Liver (tissue), 9 donors: ENCODE measurements around the gene RAPSN. TPM values are rescaled to one million over a fixed set of nuclear protein-coding genes. Genes with fewer than 3 reads are reported as not detected.

Experiments
- DNase-seq: peaks from one replicate; pipeline ENCODE4 v3.0.0-alpha.2; 2017; ENCODE audit warnings: low spot score
- H3K27ac ChIP-seq, 2 donors: one replicate each; pipeline ENCODE4 v1.7.0; 2013; ENCODE audit warnings: inconsistent platforms in 2 of 2, low read length in 2 of 2, control low read depth in 1 of 2, low read depth in 1 of 2, mild to moderate bottlenecking in 1 of 2
- H3K27me3 ChIP-seq, 4 donors: one replicate each; pipeline versions ENCODE4 v1.6.1 to v1.7.0; 2013; ENCODE audit warnings: low read length in 3 of 4, inconsistent platforms in 1 of 4, mild to moderate bottlenecking in 1 of 4, moderate library complexity in 1 of 4; ENCODE audit not compliant: control insufficient read depth in 4 of 4, insufficient read depth in 4 of 4
- H3K36me3 ChIP-seq, 4 donors: one replicate each; pipeline versions ENCODE4 v1.6.1 to v1.7.0; 2013; ENCODE audit warnings: low read length in 3 of 4, mild to moderate bottlenecking in 3 of 4, low read depth in 1 of 4, moderate library complexity in 1 of 4; ENCODE audit not compliant: control insufficient read depth in 4 of 4, insufficient read depth in 3 of 4
- H3K4me1 ChIP-seq, 4 donors: one replicate each; pipeline versions ENCODE4 v1.6.1 to v1.7.0; 2013; ENCODE audit warnings: low read length in 3 of 4, mild to moderate bottlenecking in 3 of 4, moderate library complexity in 1 of 4; ENCODE audit not compliant: control insufficient read depth in 4 of 4, insufficient read depth in 4 of 4
- H3K4me3 ChIP-seq, 3 donors: one replicate each; pipeline versions ENCODE4 v1.6.1 to v1.7.0; 2013; ENCODE audit warnings: low read length in 3 of 3, control low read depth in 1 of 3, low read depth in 1 of 3, mild to moderate bottlenecking in 1 of 3
- H3K9ac ChIP-seq, 2 donors: one replicate each; pipeline ENCODE4 v1.7.0; 2013; ENCODE audit warnings: low read length in 2 of 2, mild to moderate bottlenecking in 2 of 2, moderate library complexity in 2 of 2, control low read depth in 1 of 2, low read depth in 1 of 2
- H3K9me3 ChIP-seq, 4 donors: one replicate each; pipeline versions ENCODE4 v1.6.1 to v1.7.0; 2013; ENCODE audit warnings: low read length in 3 of 4; ENCODE audit not compliant: control insufficient read depth in 4 of 4
- EGR1 ChIP-seq, 2 donors: IDR thresholded peaks; 2 replicates each; pipeline ENCODE4 v1.6.1; 2016 to 2018; ENCODE audit warnings: antibody characterized with exemption in 2 of 2, low read depth in 2 of 2
- FOXA1 ChIP-seq: IDR thresholded peaks from 2 replicates; pipeline ENCODE4 v1.6.1; 2016; ENCODE audit warnings: antibody characterized with exemption
- FOXA2 ChIP-seq: IDR thresholded peaks from 2 replicates; pipeline ENCODE4 v1.6.1; 2016; ENCODE audit warnings: antibody characterized with exemption
- GABPA ChIP-seq, 2 donors: IDR thresholded peaks in 1 of 2; conservative IDR thresholded peaks in 1 of 2; 2 replicates each; pipeline ENCODE4 v1.6.1; 2016; ENCODE audit warnings: antibody characterized with exemption in 2 of 2, mild to moderate bottlenecking in 1 of 2, moderate library complexity in 1 of 2
- HNF4A ChIP-seq, 2 donors: conservative IDR thresholded peaks; 2 replicates each; pipeline ENCODE4 v1.6.1; 2016; ENCODE audit warnings: antibody characterized with exemption in 2 of 2, mild to moderate bottlenecking in 2 of 2
- HNF4G ChIP-seq: IDR thresholded peaks from 2 replicates; pipeline ENCODE4 v1.6.1; 2016; ENCODE audit warnings: antibody characterized with exemption
- RAD21 ChIP-seq, 2 donors: IDR thresholded peaks; 2 replicates each; pipeline ENCODE4 v1.6.1; 2016; ENCODE audit warnings: antibody characterized with exemption in 2 of 2, mild to moderate bottlenecking in 2 of 2
- REST ChIP-seq: IDR thresholded peaks from 2 replicates; pipeline ENCODE4 v1.6.1; 2016; ENCODE audit warnings: antibody characterized with exemption, mild to moderate bottlenecking
- RXRA ChIP-seq, 2 donors: IDR thresholded peaks; 2 replicates each; pipeline ENCODE4 v1.6.1; 2017 to 2018; ENCODE audit warnings: antibody characterized with exemption in 2 of 2, mild to moderate bottlenecking in 1 of 2
- SP1 ChIP-seq: IDR thresholded peaks from 2 replicates; pipeline ENCODE4 v1.6.1; 2018; ENCODE audit warnings: antibody characterized with exemption, mild to moderate bottlenecking
- TAF1 ChIP-seq: conservative IDR thresholded peaks from 2 replicates; pipeline ENCODE4 v1.6.1; 2016; ENCODE audit warnings: antibody characterized with exemption, mild to moderate bottlenecking
- YY1 ChIP-seq: IDR thresholded peaks from 2 replicates; pipeline ENCODE4 v1.6.1; 2016; ENCODE audit warnings: antibody characterized with exemption, mild to moderate bottlenecking
- WGBS: extraction: QIAGEN DNeasy Blood & Tissue Kit; methylation state at CpG from one replicate; pipeline ENCODE4 v1.1.7; 2013; 5-methylcytosine and 5-hydroxymethylcytosine counted together
- polyA plus RNA-seq, 2 donors: library from polyadenylated mRNA; stranded (reverse) in 1 of 2; unstranded in 1 of 2; fragments of 200-250 nt in 1 of 2; fragments of >200 nt in 1 of 2; fragmentation: Nextera tagmentation in 1 of 2; extraction: Ambion mirVana in 1 of 2; gene quantifications; one replicate each; pipeline versions ENCODE4 v1.2.1 to v1.2.3, GENCODE V29; 2013 to 2015
- total RNA-seq, 2 donors: library from RNA; depleted of rRNA; stranded (reverse); fragments of >200 nt; gene quantifications; one replicate each; pipeline ENCODE4 v1.2.3, GENCODE V29; 2014
- TF ChIP-seq, protein P1 (sequence below): IDR thresholded peaks from 2 replicates; pipeline ENCODE4 v1.6.1; 2016; ENCODE audit warnings: antibody characterized with exemption
- TF ChIP-seq, protein P2 (sequence below): IDR thresholded peaks from 2 replicates; pipeline ENCODE4 v1.6.1; 2016; ENCODE audit warnings: antibody characterized with exemption
- TF ChIP-seq, protein P3 (sequence below): IDR thresholded peaks from 2 replicates; pipeline ENCODE4 v1.6.1; 2016; ENCODE audit warnings: antibody characterized with exemption
- TF ChIP-seq, protein P4 (sequence below): fragments of 150-350 bp; IDR thresholded peaks from 2 replicates; pipeline ENCODE4 v1.5.1; 2017; ENCODE audit warnings: improper control_type of control experiment, low read depth, low read length; ENCODE audit not compliant: missing input control
- donor health status: healthy.
- donor health status: healthy.
- donor health status: healthy.
- donor health status: healthy.
- donor health status: healthy.

Gene RAPSN
- total and polyA plus RNA-seq, 4 donors = 0.12 to 0.59 (median 0.28) TPM; not detected in 1

DNA sequence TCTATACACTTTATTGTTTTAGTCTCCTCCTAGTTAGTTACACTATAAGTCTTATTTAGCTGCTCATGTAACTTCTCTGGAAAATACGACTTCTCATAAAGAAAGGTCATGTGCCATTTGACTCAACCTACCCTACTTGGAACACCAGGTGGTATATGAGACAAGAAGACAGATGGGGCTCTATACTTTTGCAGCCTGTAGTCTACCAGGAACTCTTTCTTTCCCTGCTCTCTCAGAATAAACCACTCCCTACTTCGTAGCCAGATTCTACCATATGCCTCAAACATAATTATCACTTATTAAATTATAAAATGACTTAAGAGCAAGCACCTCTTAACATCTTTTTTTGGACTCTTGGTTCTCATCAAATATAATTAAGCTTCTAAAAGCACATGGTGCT, 38.5 kb upstream of the RAPSN start:
- DNase-seq = no peak
- no peaks in the 10 kb centered on the region for H3K9me3 ChIP-seq
- H3K36me3 ChIP-seq = peaks cover 1 to 37% (median 29%) of the 10 kb centered on the region in 4 donors
- 93% methylated on average over 2 of the region's 2 CpGs for WGBS
- no peak overlapping the region for H3K9ac ChIP-seq
- TF ChIP-seq GABPA (IDR thresholded peaks at IDR 0.05 in 1 of 2, conservative IDR thresholded peaks at IDR 0.05 in 1 of 2) (no peak), RAD21 (IDR thresholded peaks at IDR 0.05) (no peak), REST (no peak), TAF1 (no peak)
- TF ChIP-seq, protein P1, sequence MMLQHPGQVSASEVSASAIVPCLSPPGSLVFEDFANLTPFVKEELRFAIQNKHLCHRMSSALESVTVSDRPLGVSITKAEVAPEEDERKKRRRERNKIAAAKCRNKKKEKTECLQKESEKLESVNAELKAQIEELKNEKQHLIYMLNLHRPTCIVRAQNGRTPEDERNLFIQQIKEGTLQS = no peak
- TF ChIP-seq, protein P2, sequence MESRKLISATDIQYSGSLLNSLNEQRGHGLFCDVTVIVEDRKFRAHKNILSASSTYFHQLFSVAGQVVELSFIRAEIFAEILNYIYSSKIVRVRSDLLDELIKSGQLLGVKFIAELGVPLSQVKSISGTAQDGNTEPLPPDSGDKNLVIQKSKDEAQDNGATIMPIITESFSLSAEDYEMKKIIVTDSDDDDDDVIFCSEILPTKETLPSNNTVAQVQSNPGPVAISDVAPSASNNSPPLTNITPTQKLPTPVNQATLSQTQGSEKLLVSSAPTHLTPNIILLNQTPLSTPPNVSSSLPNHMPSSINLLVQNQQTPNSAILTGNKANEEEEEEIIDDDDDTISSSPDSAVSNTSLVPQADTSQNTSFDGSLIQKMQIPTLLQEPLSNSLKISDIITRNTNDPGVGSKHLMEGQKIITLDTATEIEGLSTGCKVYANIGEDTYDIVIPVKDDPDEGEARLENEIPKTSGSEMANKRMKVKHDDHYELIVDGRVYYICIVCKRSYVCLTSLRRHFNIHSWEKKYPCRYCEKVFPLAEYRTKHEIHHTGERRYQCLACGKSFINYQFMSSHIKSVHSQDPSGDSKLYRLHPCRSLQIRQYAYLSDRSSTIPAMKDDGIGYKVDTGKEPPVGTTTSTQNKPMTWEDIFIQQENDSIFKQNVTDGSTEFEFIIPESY = no peak
- peak overlapping the region; percentile 71 to 82 for H3K27ac ChIP-seq
- H3K27me3 ChIP-seq = no peaks in the 10 kb centered on the region
- H3K4me3 ChIP-seq = no peak overlapping the region
- peaks cover 0 to 21% (median 12%) of the 10 kb centered on the region in 4 donors for H3K4me1 ChIP-seq

DNA sequence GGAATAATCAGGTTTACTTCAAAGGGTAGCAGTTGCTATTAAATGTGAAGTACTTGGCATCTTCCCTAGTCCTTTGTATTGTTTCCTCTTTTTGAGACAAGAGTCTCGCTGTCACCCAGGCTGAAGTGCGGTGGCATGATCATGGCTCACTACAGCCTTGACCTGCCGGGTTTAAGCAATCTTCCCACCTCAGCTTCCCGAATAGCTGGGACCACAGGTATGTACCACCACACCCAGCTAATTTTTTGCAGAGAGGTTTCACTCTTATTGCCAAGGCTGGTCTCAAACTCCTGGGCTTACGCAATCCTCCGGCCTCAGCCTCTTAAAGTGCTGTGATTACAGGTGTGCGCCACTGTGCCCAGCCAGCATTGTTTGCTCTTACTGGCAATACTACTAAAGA, 36.2 kb upstream of the RAPSN start:
- Histone ChIP-seq H3K4me1 (peaks cover 0 to 17% (median 12%) of the 10 kb centered on the region in 4 donors), H3K4me3 (no peak overlapping the region), H3K27me3 (no peaks in the 10 kb centered on the region), H3K9ac (no peak overlapping the region), H3K36me3 (peaks cover 4 to 52% (median 44%) of the 10 kb centered on the region in 4 donors), H3K27ac (no peak overlapping the region), H3K9me3 (no peaks in the 10 kb centered on the region)
- DNase-seq = no peak
- WGBS = 88% methylated on average over 7 of the region's 7 CpGs
- TF ChIP-seq HNF4A (conservative IDR thresholded peaks at IDR 0.05) (no peak), SP1 (no peak), HNF4G (no peak), YY1 (no peak), EGR1 (IDR thresholded peaks at IDR 0.05; ENCODE audit: low read depth in 2 of 2) (no peak), RXRA (IDR thresholded peaks at IDR 0.05) (no peak)

- 95% methylated on average over 1 of the region's 1 CpG for WGBS
- no peaks in the 10 kb centered on the region for H3K27me3 ChIP-seq
- TF ChIP-seq, protein P3, sequence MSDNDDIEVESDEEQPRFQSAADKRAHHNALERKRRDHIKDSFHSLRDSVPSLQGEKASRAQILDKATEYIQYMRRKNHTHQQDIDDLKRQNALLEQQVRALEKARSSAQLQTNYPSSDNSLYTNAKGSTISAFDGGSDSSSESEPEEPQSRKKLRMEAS = no peak
- TF ChIP-seq, protein P4, sequence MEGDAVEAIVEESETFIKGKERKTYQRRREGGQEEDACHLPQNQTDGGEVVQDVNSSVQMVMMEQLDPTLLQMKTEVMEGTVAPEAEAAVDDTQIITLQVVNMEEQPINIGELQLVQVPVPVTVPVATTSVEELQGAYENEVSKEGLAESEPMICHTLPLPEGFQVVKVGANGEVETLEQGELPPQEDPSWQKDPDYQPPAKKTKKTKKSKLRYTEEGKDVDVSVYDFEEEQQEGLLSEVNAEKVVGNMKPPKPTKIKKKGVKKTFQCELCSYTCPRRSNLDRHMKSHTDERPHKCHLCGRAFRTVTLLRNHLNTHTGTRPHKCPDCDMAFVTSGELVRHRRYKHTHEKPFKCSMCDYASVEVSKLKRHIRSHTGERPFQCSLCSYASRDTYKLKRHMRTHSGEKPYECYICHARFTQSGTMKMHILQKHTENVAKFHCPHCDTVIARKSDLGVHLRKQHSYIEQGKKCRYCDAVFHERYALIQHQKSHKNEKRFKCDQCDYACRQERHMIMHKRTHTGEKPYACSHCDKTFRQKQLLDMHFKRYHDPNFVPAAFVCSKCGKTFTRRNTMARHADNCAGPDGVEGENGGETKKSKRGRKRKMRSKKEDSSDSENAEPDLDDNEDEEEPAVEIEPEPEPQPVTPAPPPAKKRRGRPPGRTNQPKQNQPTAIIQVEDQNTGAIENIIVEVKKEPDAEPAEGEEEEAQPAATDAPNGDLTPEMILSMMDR = no peak
- TF ChIP-seq GABPA (IDR thresholded peaks at IDR 0.05 in 1 of 2, conservative IDR thresholded peaks at IDR 0.05 in 1 of 2) (no peak), YY1 (no peak), RXRA (IDR thresholded peaks at IDR 0.05) (no peak), HNF4G (no peak), FOXA2 (no peak), TAF1 (no peak), HNF4A (conservative IDR thresholded peaks at IDR 0.05) (no peak), FOXA1 (no peak), EGR1 (IDR thresholded peaks at IDR 0.05; ENCODE audit: low read depth in 2 of 2) (no peak), SP1 (no peak)
- TF ChIP-seq, protein P1 = no peak
- TF ChIP-seq, protein P2 = no peak
Measured at GRCh38 chr11:47483457-47483856, 34.5 kb upstream of the RAPSN start.

More at GRCh38 chr11:47483457-47483856, 34.5 kb upstream of the RAPSN start:
- no peak for DNase-seq
- H3K4me1 ChIP-seq = peaks cover 0 to 7% (median 3%) of the 10 kb centered on the region in 4 donors
- H3K9me3 ChIP-seq = no peaks in the 10 kb centered on the region
- H3K9ac ChIP-seq = no peak overlapping the region
- peaks cover 7 to 69% (median 55%) of the 10 kb centered on the region in 4 donors for H3K36me3 ChIP-seq
- H3K27ac ChIP-seq = no peak overlapping the region
- no peak overlapping the region for H3K4me3 ChIP-seq
